Adrenal gland (tissue), 12 donors: ENCODE data around the gene TESK1. TPM values are rescaled to one million over a fixed set of nuclear protein-coding genes. Genes with fewer than 3 reads are reported as not detected.
A peak's percentile ranks its signal among the peaks of the same experiment; 100 is the strongest.

Experiments
- DNase-seq, 7 donors: peaks; one replicate each; pipeline ENCODE4 v3.0.0-alpha.2; 2019 to 2020
- H3K27ac ChIP-seq, 5 donors: fragments of 200-600 bp; sonication (generic) in 4 of 5; 1 replicate in 3 of 5; 2 replicates in 2 of 5; pipeline versions ENCODE4 v1.5.1 to v1.8.0; 2016 to 2020; ENCODE audit warnings: mild to moderate bottlenecking in 1 of 5
- H3K27me3 ChIP-seq: fragments of 200-600 bp; 2 replicates; pipeline ENCODE4 v1.8.0; 2021
- H3K36me3 ChIP-seq, 2 donors: fragments of 200-600 bp; replicated peaks in 1 of 2; 1 replicate in 1 of 2; 2 replicates in 1 of 2; pipeline versions ENCODE4 v1.5.1 to v1.8.0; 2018 to 2022
- H3K4me1 ChIP-seq, 2 donors: fragments of 200-600 bp; replicated peaks in 1 of 2; 1 replicate in 1 of 2; 2 replicates in 1 of 2; pipeline versions ENCODE4 v1.5.1 to v1.8.0; 2018 to 2021
- H3K4me3 ChIP-seq, 4 donors: fragments of 200-600 bp; sonication (generic) in 3 of 4; one replicate each; pipeline ENCODE4 v1.5.1; 2016 to 2018
- H3K9me3 ChIP-seq, 3 donors: fragments of 200-600 bp; sonication (generic) in 1 of 3; replicated peaks in 1 of 3; 1 replicate in 2 of 3; 2 replicates in 1 of 3; pipeline versions ENCODE4 v1.5.1 to v1.8.0; 2016 to 2021
- POLR2A ChIP-seq, 2 donors: fragments of 450-650 bp; IDR thresholded peaks; one replicate each; pipeline ENCODE4 v1.6.1; 2017; ENCODE audit warnings: antibody characterized with exemption in 2 of 2, mild to moderate bottlenecking in 2 of 2, moderate library complexity in 1 of 2
- WGBS, 4 donors: extraction: QIAGEN DNeasy Blood & Tissue Kit in 2 of 4; methylation state at CpG; one replicate each; pipeline versions ENCODE4 v1.1.5 to v1.1.7; 2013 to 2017; 5-methylcytosine and 5-hydroxymethylcytosine counted together
- intact Hi-C, 2 donors: fragments of 100-400 bp; cut with DNase I; formaldehyde crosslinking; loops; one replicate each; pipeline versions ENCODE4 v1.14.1 to v1.15.0; 2022 to 2023
- polyA plus RNA-seq, 3 donors: library from polyadenylated mRNA; stranded (reverse); fragments of 200-250 nt in 2 of 3; fragments of 350-450 nt in 1 of 3; fragmentation: Illumina TruSeq in 1 of 3; extraction: RNeasy Lipid Tissue Mini Kit (QIAGEN cat#74804) in 1 of 3; gene quantifications; one replicate each; pipeline ENCODE4 v1.2.3, GENCODE V29; 2013 to 2014
- total RNA-seq, 9 donors: library from RNA; depleted of rRNA in 4 of 9; stranded (reverse); fragments of >200 nt in 4 of 9; fragments of 120-200 nt in 1 of 9; fragmentation: NEBNext Ultra II Directional in 1 of 9; extraction: Animal tissue kit (Norgen Biotek cat#: 25700) in 1 of 9; gene quantifications; one replicate each; pipeline versions ENCODE4 v1.1.0 to v1.2.4, GENCODE V29; 2013 to 2023
- TF ChIP-seq, protein P1 (sequence below), 6 experiments: fragments of 450-650 bp in 4 of 6; fragments of 200-600 bp in 2 of 6; sonication (generic) in 1 of 6; IDR thresholded peaks; 1 replicate in 5 of 6; 2 replicates in 1 of 6; pipeline versions ENCODE4 v1.5.1 to v1.8.0; 2016 to 2021; ENCODE audit warnings: antibody characterized with exemption in 6 of 6, mild to moderate bottlenecking in 2 of 6, moderate library complexity in 1 of 6
- donor health status: healthy with polysubstance abuse.
- donor health status: Bipolar disorder and iron deficiency.
- donor health status: DM: yes; HTN: yes; CAD: no.
- donor health status: DM: no; HTN: no; CAD: no.
- donor health status: DM: no; HTN: no; CAD: no.
- donor health status: DM: yes; HTN: yes; CAD: no.

The TESK1 gene
- total and polyA plus RNA-seq, 12 donors = 25.9 to 189 (median 65.5) TPM

DNA sequence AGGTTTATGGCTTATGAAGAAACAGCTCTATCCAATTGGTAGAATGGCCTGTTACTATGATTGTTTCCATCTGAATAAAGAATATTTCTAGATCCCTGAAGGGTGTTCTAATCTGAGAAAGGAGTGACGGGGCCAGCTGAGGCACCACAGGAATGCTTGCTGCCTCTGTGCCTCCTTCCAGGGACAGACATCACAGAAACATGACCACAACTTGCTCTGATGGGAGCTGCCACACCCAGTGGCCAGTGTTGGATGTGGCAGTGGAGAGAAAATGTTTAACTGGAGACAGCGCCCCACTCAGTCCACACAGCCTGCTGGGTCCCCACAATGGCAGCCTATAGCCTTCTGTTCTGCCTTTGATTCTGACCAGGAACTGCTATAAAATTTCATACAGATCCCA lies 38.6 kb upstream of the TESK1 start:
- no peak overlapping the region for H3K4me3 ChIP-seq
- WGBS, 4 donors = 90 to 100% (median 93%) methylated on average over 2 of the region's 2 CpGs
- intact Hi-C loops = no loop called here

GRCh38 chr9:35568196-35568595 lies 36.9 kb upstream of the TESK1 start:
- intact Hi-C loops = no loop called here
- TF ChIP-seq POLR2A (IDR thresholded peaks at IDR 0.05) = no peak
- TF ChIP-seq, protein P1, sequence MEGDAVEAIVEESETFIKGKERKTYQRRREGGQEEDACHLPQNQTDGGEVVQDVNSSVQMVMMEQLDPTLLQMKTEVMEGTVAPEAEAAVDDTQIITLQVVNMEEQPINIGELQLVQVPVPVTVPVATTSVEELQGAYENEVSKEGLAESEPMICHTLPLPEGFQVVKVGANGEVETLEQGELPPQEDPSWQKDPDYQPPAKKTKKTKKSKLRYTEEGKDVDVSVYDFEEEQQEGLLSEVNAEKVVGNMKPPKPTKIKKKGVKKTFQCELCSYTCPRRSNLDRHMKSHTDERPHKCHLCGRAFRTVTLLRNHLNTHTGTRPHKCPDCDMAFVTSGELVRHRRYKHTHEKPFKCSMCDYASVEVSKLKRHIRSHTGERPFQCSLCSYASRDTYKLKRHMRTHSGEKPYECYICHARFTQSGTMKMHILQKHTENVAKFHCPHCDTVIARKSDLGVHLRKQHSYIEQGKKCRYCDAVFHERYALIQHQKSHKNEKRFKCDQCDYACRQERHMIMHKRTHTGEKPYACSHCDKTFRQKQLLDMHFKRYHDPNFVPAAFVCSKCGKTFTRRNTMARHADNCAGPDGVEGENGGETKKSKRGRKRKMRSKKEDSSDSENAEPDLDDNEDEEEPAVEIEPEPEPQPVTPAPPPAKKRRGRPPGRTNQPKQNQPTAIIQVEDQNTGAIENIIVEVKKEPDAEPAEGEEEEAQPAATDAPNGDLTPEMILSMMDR (IDR thresholded peaks at IDR 0.05) = no peak

More for the DNA sequence above, 38.6 kb upstream of the TESK1 start:
- no peak for DNase-seq
- Histone ChIP-seq H3K4me1 (peaks cover 26 to 38% of the 10 kb centered on the region in 2 donors), H3K36me3 (peaks cover 0 to under 1% of the 10 kb centered on the region in 2 donors), H3K27me3 (no peaks in the 10 kb centered on the region), H3K9me3 (no peaks in the 10 kb centered on the region), H3K27ac (no peak overlapping the region)
- TF ChIP-seq, protein P1 (IDR thresholded peaks at IDR 0.05) = peak in 1 of 6 experiments; percentile 8
- no peak for TF ChIP-seq POLR2A (IDR thresholded peaks at IDR 0.05)

DNA sequence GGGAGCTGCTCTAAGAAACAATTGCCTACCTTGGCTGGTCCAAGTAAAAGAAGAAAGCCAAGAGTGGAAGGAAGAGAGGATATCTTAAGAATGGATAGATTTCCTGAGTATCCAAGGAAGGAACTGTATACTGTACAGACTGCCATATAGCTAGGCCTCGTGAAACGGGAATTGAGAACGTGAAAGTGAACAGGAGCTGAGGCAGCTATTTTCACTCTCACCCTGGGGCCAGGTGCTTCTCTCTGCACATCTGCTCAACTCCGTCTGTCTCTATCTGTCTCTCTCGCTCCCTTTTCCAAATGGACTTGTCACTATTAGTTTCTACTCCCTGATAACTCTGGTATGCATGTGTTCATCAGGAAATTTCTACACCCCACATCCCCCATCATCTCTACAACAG lies 35.9 kb upstream of the TESK1 start:
- 63 to 81% (median 73%) methylated on average over 5 of the region's 5 CpGs for WGBS, 4 donors
- TF ChIP-seq POLR2A (IDR thresholded peaks at IDR 0.05) = no peak
- TF ChIP-seq, protein P1 (IDR thresholded peaks at IDR 0.05) = no peak
- no peak for DNase-seq
- H3K4me3 ChIP-seq = no peak overlapping the region
- no peaks in the 10 kb centered on the region for H3K36me3 ChIP-seq
- peaks cover 10 to 13% of the 10 kb centered on the region in 2 donors for H3K4me1 ChIP-seq
- intact Hi-C loops = no loop called here
- no peaks in the 10 kb centered on the region for H3K9me3 ChIP-seq
- no peak overlapping the region for H3K27ac ChIP-seq
- no peaks in the 10 kb centered on the region for H3K27me3 ChIP-seq

More at GRCh38 chr9:35568196-35568595, 36.9 kb upstream of the TESK1 start:
- Histone ChIP-seq H3K4me3 (no peak overlapping the region), H3K4me1 (peaks cover 20 to 23% of the 10 kb centered on the region in 2 donors), H3K27me3 (no peaks in the 10 kb centered on the region), H3K27ac (no peak overlapping the region), H3K36me3 (no peaks in the 10 kb centered on the region), H3K9me3 (no peaks in the 10 kb centered on the region)
- WGBS, 4 donors = 96 to 100% (median 98%) methylated on average over 4 of the region's 4 CpGs
- no peak for DNase-seq

DNA sequence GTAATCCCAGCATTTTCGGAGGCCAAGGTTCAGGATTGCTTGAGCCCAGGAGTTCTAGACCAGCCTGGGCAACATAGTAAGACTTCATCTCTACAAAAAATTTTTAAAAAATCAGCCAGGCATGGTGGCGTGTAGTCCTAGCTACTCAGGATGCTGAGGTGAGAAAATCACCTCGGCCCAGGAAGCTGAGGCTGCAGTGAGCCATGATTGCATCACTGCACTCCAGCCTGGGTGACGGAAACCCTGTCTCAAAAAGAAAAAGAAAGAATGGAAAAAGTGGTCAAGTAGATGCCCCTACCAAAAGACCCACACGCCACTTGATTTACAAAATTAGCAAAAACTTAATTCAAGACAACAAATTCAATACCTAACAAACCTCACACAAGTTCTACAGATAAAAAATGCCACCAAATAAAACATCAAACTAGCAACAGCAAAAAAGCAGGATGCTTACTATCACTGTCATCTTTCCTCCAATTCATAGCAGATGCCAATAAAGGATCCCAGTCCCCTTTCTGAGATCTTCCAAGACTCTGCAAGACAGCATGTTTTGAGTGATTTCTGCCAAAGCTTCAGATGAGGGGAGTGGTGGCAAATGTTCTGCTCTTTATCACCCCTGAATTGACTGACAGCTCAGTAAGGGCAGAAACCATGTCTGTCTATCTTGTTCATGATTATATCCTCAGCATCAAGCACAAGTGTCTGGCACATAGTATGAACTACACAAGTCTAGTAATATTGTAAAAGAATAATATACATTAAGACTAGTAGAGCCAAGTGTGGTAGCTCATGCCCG lies 34.2 kb upstream of the TESK1 start:
- no peaks in the 10 kb centered on the region for H3K27me3 ChIP-seq
- TF ChIP-seq, protein P1 (IDR thresholded peaks at IDR 0.05) = no peak
- no peaks in the 10 kb centered on the region for H3K9me3 ChIP-seq
- H3K4me3 ChIP-seq = no peak overlapping the region
- H3K4me1 ChIP-seq = no peaks in the 10 kb centered on the region
- no peaks in the 10 kb centered on the region for H3K36me3 ChIP-seq
- DNase-seq = no peak
- 79 to 86% (median 82%) methylated on average over 6 of the region's 6 CpGs for WGBS, 4 donors
- intact Hi-C loops = no loop called here
- no peak overlapping the region for H3K27ac ChIP-seq
